Germinal center (tissue), 1 donor: ENCODE measurements around the gene CRADD.

Experiments
- DNase-seq: peaks from one replicate; pipeline ENCODE4 v3.0.0; 2012; ENCODE audit warnings: mixed read lengths, low spot score

Gene CRADD

GRCh38 chr12:93671044-93671443, 6.1 kb upstream of the CRADD start:
- no peak for DNase-seq

GRCh38 chr12:93673084-93673483, 4.1 kb upstream of the CRADD start:
- no peak for DNase-seq

GRCh38 chr12:93674386-93674785, 2.8 kb upstream of the CRADD start:
- DNase-seq, result no peak

- DNase-seq, result no peak
Observed at GRCh38 chr12:93676408-93677194, 574 bp upstream of the CRADD start.

- DNase-seq, result no peak
Observed at GRCh38 chr12:93678779-93679178, 1.6 kb downstream of the CRADD start.

GRCh38 chr12:93679308-93679925, 2.2 kb downstream of the CRADD start:
- DNase-seq, result no peak

GRCh38 chr12:93680006-93680405, 2.8 kb downstream of the CRADD start:
- DNase-seq, result no peak

GRCh38 chr12:93682846-93683261, 5.7 kb downstream of the CRADD start:
- no peak for DNase-seq

GRCh38 chr12:93683410-93683809, 6.2 kb downstream of the CRADD start:
- DNase-seq, result no peak

GRCh38 chr12:93684716-93685115, 7.5 kb downstream of the CRADD start:
- DNase-seq, result no peak

GRCh38 chr12:93686572-93687356, 9.6 kb downstream of the CRADD start:
- no peak for DNase-seq

- DNase-seq, result no peak
Observed at GRCh38 chr12:93689076-93689834, 12.1 kb downstream of the CRADD start.

- DNase-seq, result no peak
Observed at GRCh38 chr12:93696462-93696861, 19.3 kb downstream of the CRADD start.

GRCh38 chr12:93698307-93699092, 21.3 kb downstream of the CRADD start:
- DNase-seq, result no peak

GRCh38 chr12:93699271-93700145, 22.3 kb downstream of the CRADD start:
- DNase-seq, result no peak

- DNase-seq, result no peak
Observed at GRCh38 chr12:93702707-93703315, 25.6 kb downstream of the CRADD start.

GRCh38 chr12:93704122-93704521, 26.9 kb downstream of the CRADD start:
- peak; percentile 14 for DNase-seq

- no peak for DNase-seq
Observed at GRCh38 chr12:93704625-93705024, 27.4 kb downstream of the CRADD start.

- DNase-seq, result no peak
Observed at GRCh38 chr12:93705237-93705636, 28.1 kb downstream of the CRADD start.

- DNase-seq, result no peak
Observed at GRCh38 chr12:93706387-93706786, 29.2 kb downstream of the CRADD start.
